Measurements from ENCODE around the gene RAB19.

DNA sequence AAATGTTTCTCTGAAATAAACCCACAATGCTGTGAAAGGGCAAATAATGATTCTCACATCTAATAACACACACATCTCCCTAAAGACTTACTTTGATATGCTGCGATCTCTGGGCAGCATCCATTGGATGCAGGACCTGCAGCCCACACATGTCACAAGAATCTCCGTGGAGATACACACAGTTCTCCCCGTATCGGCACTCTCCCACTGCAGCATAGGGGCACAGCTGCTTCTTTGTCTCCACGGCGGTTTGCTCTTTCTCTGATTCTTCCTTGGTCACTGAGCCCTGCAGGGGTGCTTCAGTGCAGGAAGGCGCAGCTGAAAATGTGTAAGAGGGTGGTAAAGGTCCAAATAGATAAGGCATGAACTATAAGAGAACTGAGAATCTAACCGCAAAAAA is 55.1 kb downstream of the RAB19 start:
- TF ChIP-seq, protein P1, sequence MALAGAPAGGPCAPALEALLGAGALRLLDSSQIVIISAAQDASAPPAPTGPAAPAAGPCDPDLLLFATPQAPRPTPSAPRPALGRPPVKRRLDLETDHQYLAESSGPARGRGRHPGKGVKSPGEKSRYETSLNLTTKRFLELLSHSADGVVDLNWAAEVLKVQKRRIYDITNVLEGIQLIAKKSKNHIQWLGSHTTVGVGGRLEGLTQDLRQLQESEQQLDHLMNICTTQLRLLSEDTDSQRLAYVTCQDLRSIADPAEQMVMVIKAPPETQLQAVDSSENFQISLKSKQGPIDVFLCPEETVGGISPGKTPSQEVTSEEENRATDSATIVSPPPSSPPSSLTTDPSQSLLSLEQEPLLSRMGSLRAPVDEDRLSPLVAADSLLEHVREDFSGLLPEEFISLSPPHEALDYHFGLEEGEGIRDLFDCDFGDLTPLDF (CRISPR knock-in tag; IDR thresholded peaks at IDR 0.05): no peak
- TF ChIP-seq TCF7 (CRISPR knock-in tag; IDR thresholded peaks at IDR 0.05; ENCODE audit: low read depth): no peak
- TF ChIP-seq, protein P2, sequence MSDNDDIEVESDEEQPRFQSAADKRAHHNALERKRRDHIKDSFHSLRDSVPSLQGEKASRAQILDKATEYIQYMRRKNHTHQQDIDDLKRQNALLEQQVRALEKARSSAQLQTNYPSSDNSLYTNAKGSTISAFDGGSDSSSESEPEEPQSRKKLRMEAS (CRISPR knock-in tag; IDR thresholded peaks at IDR 0.05): no peak
